ENCODE results near the gene ASB2. TPM values are rescaled to one million over a fixed set of nuclear protein-coding genes. Genes with fewer than 3 reads are reported as not detected.
A peak's percentile ranks its signal among the peaks of the same experiment; 100 is the strongest.

Gene ASB2
- total and polyA plus RNA-seq, 2 of the 13 experiments (the other 11 are each of a cell fraction or from before 2014, with no cell fraction given) = 0.82 to 4.1 TPM

DNA sequence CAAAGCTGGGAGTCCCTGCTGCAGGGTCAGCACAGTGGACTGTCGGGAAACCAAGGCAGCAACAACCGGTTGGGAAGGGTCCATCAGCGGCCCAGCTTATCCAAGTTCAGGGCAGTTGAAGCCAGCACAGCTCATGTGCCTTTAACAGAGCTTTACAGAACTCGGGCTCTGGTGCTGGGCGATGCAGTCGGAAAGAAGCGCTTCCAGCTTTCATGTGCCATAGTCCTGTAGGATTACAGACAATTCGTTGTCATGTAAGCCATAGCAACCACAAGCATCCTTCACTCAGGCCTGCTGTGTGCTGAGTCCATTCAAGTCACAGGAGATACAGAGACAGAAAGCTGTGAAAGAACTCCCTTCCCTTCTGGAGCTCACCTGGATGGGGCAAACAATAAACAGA lies 52.7 kb downstream of the ASB2 start (continued):
- TF ChIP-seq ESRRA (CRISPR knock-in tag; IDR thresholded peaks at IDR 0.05; ENCODE audit: low read depth) (no peak), POGZ (CRISPR knock-in tag; IDR thresholded peaks at IDR 0.05) (no peak), KLF16 (CRISPR knock-in tag; IDR thresholded peaks at IDR 0.05) (no peak), ZBTB8A (CRISPR knock-in tag; IDR thresholded peaks at IDR 0.05; ENCODE audit: borderline replicate concordance, low read depth) (no peak)

GRCh38 chr14:93921001-93921806 lies 55.2 kb downstream of the ASB2 start:
- no peak overlapping the region for H3K9ac ChIP-seq (ENCODE audit: insufficient read depth, low read depth, low read length)
- FAIRE-seq (no peak), DNase-seq (ENCODE audit: low spot score) (no peak), ATAC-seq (no peak)
- BruUV-seq (replicated peaks) = no TSS peak
- ChIA-PET CTCF (ENCODE audit: low intra/inter-chr PET ratio, low total read pairs) (no interaction called here), POLR2A (no interaction called here)
- H3K4me1 ChIP-seq (ENCODE audit: insufficient read depth, low read length) = peaks cover 24% of the 10 kb centered on the region
- 75% methylated on average over 12 of the region's 18 CpGs for WGBS (ENCODE audit: low lambda C conversion rate)
- H3K4me2 ChIP-seq (ENCODE audit: low read depth, low read length) = no peak overlapping the region
- H3K27ac ChIP-seq (ENCODE audit: extremely low read length, insufficient read depth, low read length) = no peak overlapping the region
- no peaks in the 10 kb centered on the region for H4K20me1 ChIP-seq (ENCODE audit: insufficient read depth, low read length)
- in situ Hi-C loops (cut with HindIII; ENCODE audit: extremely low pct_ligation_motif_present, low pct_unique_long_range_greater_than_20kb) = no loop called here
- no peaks in the 10 kb centered on the region for H3K79me2 ChIP-seq (ENCODE audit: insufficient read depth, low read length)
- no peak overlapping the region for H2AFZ ChIP-seq (ENCODE audit: low read length)
- intact Hi-C loops (cut with micrococcal nuclease; ENCODE audit: unreplicated experiment) = no loop called here
- H3K27me3 ChIP-seq (ENCODE audit: control insufficient read depth in 1 of 2, insufficient read depth in 2 of 2, low read length in 2 of 2) = peaks cover 0 to 10% of the 10 kb centered on the region in 2 experiments; a peak in 2 of 5 replicates
- H3K4me3 ChIP-seq (replicated peaks in 1 of 3; ENCODE audit: insufficient read depth in 1 of 3, low read depth in 2 of 3, low read length in 3 of 3) = no peak overlapping the region
- no peaks in the 10 kb centered on the region for H3K9me3 ChIP-seq (ENCODE audit: low read length)
- H3K36me3 ChIP-seq (replicated peaks in 1 of 2; ENCODE audit: control insufficient read depth in 1 of 2, insufficient read depth in 2 of 2, low read length in 2 of 2) = no peaks in the 10 kb centered on the region
- TF ChIP-seq ZNF768 (CRISPR knock-in tag; IDR thresholded peaks at IDR 0.05) (peak; percentile 89), HOXA3 (CRISPR knock-in tag; IDR thresholded peaks at IDR 0.05) (no peak), ZNF335 (CRISPR knock-in tag; IDR thresholded peaks at IDR 0.05) (no peak), ZNF280B (CRISPR knock-in tag; IDR thresholded peaks at IDR 0.05; ENCODE audit: borderline replicate concordance) (no peak), JDP2 (CRISPR knock-in tag; IDR thresholded peaks at IDR 0.05; ENCODE audit: borderline replicate concordance) (no peak), HNF1A (IDR thresholded peaks at IDR 0.05; ENCODE audit: low read depth) (no peak), HNF1A (CRISPR knock-in tag; IDR thresholded peaks at IDR 0.05; ENCODE audit: borderline replicate concordance) (no peak), ZBTB33 (CRISPR knock-in tag; IDR thresholded peaks at IDR 0.05) (peak; percentile 21; the same call in 1 of the 2 replicates), RARA (CRISPR knock-in tag; IDR thresholded peaks at IDR 0.05) (0 out of 2 replicates have a peak, but pooled peaks have one; percentile 25)
